ENCODE data around the gene CFHR2. TPM values are rescaled to one million over a fixed set of nuclear protein-coding genes. Genes with fewer than 3 reads are reported as not detected.
"Not testable (repeated sequence)": the region's sequence is repeated elsewhere in the genome, so short reads cannot be mapped to it uniquely, and the experiment has no call there.

Gene CFHR2
- total RNA-seq: not detected
- long read RNA-seq: 0 reads

DNA sequence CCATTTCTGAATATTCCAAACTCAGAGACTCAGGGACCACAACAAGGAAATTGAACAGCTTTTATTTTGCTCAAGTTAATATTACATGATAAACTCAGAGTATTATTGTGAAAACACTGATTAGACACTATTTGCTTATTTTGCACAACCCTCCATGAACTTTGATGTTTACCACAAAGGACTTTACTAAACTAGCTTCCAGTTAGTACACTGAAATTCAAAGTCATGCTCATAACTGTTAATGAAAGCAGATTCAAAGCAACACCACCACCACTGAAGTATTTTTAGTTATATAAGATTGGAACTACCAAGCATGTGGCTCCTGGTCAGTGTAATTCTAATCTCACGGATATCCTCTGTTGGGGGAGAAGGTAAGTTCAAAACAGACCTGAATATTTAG lies at the start of gene CFHR2:
Gene CFHR2, plus strand, starts transcription at position 171 of the 400 bp plus-strand sequence. Its CDS starts 143 bp downstream, at position 314.
- intact Hi-C loops (cut with DNase I, micrococcal nuclease); ATAC-seq; DNase-seq: not testable (repeated sequence)

- DNase-seq: no peak
- intact Hi-C loops (cut with DNase I, micrococcal nuclease): no loop called here
- ATAC-seq: no peak
Observed at GRCh38 chr1:196896355-196896754, 47.2 kb upstream of the CFHR2 start.

GRCh38 chr1:196897158-196897828 lies 46.2 kb upstream of the CFHR2 start:
- ATAC-seq (no peak), DNase-seq (no peak)
- intact Hi-C loops (cut with DNase I, micrococcal nuclease): no loop called here

DNA sequence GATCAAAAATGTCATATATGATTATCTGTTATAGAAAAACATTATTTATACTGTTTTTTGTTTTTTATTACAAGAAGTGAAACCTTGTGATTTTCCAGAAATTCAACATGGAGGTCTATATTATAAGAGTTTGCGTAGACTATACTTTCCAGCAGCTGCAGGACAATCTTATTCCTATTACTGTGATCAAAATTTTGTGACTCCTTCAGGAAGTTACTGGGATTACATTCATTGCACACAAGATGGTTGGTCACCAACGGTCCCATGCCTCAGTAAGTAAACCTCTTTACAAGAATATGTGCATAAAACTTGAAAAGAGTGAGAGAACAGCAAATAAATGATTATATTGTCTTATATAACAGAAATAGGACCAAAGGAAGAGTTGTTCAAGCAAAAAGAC lies 41.2 kb upstream of the CFHR2 start:
- ATAC-seq: no peak

DNA sequence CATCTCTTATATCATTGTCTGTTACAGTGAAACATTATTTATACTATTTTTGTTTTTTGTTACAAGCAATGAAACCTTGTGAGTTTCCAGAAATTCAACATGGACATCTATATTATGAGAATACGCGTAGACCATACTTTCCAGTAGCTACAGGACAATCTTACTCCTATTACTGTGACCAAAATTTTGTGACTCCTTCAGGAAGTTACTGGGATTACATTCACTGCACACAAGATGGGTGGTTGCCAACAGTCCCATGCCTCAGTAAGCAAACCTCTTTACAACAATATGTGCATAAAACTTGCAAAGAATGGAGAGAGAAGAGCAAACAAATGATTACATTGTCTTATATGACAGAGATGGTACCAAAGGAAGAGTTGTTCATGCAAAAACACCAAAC lies 33.3 kb upstream of the CFHR2 start:
- ATAC-seq (no peak), DNase-seq (no peak)
- intact Hi-C loops (cut with DNase I, micrococcal nuclease): no loop called here

More for the DNA sequence above, 41.2 kb upstream of the CFHR2 start:
- DNase-seq: no peak
- intact Hi-C loops (cut with DNase I, micrococcal nuclease): no loop called here

DNA sequence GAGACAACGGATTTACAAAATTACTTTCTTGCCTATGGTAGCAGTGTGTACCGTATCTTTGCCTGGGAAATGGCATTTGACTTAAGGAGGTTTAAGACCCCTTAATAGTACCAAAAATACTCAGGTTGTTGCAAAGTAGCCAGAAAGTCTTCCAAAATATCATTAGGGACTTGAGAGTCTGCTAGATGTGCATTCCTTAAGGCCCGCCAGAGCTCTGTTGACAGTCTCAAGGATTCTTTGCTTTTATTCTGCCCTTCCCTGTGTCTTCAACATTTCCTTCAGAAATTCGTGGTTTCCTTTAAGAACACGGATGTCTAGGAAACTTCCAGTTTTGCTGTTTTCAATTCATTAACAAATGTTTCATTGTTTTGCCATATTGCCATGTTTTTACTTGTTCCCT lies 31.3 kb upstream of the CFHR2 start:
- DNase-seq; ATAC-seq; intact Hi-C loops (cut with DNase I, micrococcal nuclease): not testable (repeated sequence)

DNA sequence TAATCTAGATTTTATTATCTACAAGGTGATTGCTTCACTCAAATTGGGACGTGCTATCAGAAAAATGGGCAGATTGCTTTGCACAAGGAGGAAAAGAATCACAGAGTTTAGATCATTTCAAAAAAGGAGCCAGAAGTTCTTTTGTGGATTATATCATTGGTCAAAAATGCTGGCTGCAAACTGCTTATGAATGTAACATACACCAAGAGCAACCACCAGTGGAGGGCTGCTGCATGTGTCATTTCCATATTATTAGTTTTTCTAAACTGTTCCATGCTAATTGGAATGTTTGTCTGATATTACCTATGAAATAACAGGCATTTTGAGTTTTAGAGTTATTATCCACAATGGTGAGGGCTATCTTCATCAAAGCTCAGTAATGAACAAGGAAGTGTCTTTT lies 16.7 kb upstream of the CFHR2 start:
- intact Hi-C loops (cut with DNase I, micrococcal nuclease); DNase-seq; ATAC-seq: not testable (repeated sequence)

GRCh38 chr1:196932853-196933252 lies 10.7 kb upstream of the CFHR2 start:
- intact Hi-C loops (cut with DNase I, micrococcal nuclease); ATAC-seq; DNase-seq: not testable (repeated sequence)

GRCh38 chr1:196933531-196934189 lies 9.9 kb upstream of the CFHR2 start:
- DNase-seq (no peak), ATAC-seq (no peak)
- intact Hi-C loops (cut with DNase I, micrococcal nuclease): no loop called here

DNA sequence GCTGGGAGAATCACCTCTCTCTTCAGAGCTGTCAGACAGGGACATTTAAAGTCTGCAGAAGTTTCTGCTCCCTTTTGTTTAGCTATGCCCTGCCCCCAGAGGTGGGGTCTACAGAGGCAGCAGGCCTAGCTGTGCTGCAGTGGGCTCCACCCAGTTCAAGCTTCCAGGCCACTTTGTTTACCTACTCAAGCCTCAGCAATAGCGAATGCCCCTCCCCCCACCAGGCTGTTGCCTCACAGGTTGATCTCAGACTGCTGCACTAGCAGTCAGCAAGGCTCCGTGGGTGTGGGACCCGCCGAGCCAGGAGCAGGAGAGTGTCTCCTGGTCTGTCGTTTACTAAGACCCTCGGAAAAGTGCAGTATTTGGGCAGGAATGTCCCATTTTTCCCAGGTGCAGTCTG lies 2.1 kb upstream of the CFHR2 start:
- DNase-seq; intact Hi-C loops (cut with DNase I, micrococcal nuclease); ATAC-seq: not testable (repeated sequence)

GRCh38 chr1:196951711-196952394 lies 8.3 kb downstream of the CFHR2 start:
- DNase-seq: no peak
- ATAC-seq: no peak
- intact Hi-C loops (cut with DNase I, micrococcal nuclease): no loop called here

DNA sequence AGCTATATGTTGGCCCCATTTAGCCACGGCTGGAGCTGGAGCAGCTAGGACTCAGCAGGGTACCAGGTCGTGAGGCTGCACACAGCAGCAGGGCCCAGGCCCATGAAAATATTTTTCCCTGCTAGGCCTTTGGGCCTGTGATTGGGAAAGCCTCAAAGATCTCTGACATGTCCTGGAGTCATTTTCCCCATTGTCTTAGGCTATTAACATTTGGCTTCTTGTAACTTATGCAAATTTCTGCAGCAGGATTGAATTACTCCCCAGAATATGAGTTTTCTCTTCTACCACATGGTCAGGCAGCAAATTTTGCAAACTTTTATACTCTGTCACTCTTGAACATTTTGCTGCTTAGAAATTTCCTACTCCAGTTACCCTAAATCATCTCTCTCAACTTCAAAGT lies 11.2 kb downstream of the CFHR2 start:
- intact Hi-C loops (cut with DNase I, micrococcal nuclease): no loop called here
- no peak for ATAC-seq

DNA sequence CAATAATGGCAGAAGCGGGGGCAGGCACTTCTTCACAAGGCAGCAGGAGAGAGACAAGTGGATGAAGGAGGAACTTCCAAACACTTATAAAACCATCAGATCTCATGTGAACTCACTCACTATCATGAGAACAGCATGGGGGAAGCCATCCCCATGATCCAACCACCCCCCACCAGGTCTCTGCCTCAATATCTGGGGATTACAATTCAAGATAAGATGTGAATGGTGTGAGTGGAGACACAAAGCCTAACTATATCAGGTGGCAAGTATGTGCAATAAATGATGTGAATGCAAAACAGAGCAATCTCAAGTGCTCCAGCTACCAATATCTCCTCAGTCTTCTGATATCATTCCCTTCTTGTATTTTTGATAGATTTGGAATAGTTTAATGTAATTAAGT lies 12.4 kb downstream of the CFHR2 start:
- DNase-seq (no peak), ATAC-seq (no peak)
- intact Hi-C loops (cut with DNase I, micrococcal nuclease): no loop called here

More for the DNA sequence above, 11.2 kb downstream of the CFHR2 start:
- no peak for DNase-seq

DNA sequence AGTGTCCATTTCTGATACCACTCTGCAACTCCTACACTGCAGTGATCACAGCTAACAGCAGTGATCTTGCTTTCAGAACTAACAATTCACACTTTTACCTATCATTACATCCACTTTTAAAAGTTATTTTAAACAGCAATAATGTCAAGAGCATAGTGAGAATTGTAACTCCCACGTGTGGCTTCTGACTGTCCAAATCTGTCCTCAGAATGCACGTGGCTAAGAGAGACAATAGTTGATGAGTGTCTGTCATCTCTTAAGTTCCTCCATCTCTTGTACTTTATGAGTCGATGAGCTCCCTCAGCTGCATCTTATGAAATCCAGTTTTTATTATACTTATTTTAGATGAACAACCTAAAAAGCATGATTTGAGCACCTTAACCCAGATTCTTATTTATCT lies 17.3 kb downstream of the CFHR2 start:
- ATAC-seq (no peak), DNase-seq (no peak)
- intact Hi-C loops (cut with DNase I, micrococcal nuclease): no loop called here

DNA sequence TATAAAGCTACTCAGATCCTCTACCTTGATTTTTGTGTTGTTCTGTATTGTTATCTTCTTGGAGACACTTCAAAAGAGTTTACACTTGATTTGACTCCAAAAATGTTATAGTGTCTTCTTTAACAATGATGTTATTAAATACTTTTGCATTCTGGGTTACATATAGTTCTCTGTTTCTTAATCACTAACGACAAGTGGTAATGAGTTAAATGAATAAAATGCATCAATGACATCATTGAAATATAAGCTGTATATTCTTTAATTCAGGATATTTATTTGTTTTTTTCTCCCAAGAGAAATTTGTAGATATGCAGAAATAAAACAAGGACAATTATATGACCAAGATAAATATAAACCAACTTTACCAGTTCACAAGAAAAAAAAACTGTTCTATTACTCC lies 26.6 kb downstream of the CFHR2 start:
- no peak for DNase-seq
- ATAC-seq: no peak
- intact Hi-C loops (cut with DNase I, micrococcal nuclease): no loop called here

GRCh38 chr1:196976278-196976677 lies 32.7 kb downstream of the CFHR2 start:
- DNase-seq (no peak), ATAC-seq (no peak)

GRCh38 chr1:196977278-196977677 lies 33.7 kb downstream of the CFHR2 start, which contains the start of gene CFHR5:
Gene CFHR5 (plus strand): TSS chr1:196977556. CDS start chr1:196977665, 109 bp downstream.
- DNase-seq: no peak
- no peak for ATAC-seq
- intact Hi-C loops (cut with DNase I, micrococcal nuclease): no loop called here

More at GRCh38 chr1:196976278-196976677, 32.7 kb downstream of the CFHR2 start:
- intact Hi-C loops (cut with DNase I, micrococcal nuclease): no loop called here

GRCh38 chr1:196980859-196981258 lies 37.3 kb downstream of the CFHR2 start:
- ATAC-seq (no peak), DNase-seq (no peak)
- intact Hi-C loops (cut with DNase I, micrococcal nuclease): no loop called here

- intact Hi-C loops (cut with DNase I, micrococcal nuclease); ATAC-seq; DNase-seq: not testable (repeated sequence)
Observed at GRCh38 chr1:196982247-196982646, 38.7 kb downstream of the CFHR2 start.
